ENCODE measurements around the gene RASGRP2.

The RASGRP2 gene

GRCh38 chr11:64755681-64756361, 11.9 kb upstream of the RASGRP2 start:
- DNase-seq = no peak

GRCh38 chr11:64754919-64755662, 11.1 kb upstream of the RASGRP2 start:
- no peak for DNase-seq

DNA sequence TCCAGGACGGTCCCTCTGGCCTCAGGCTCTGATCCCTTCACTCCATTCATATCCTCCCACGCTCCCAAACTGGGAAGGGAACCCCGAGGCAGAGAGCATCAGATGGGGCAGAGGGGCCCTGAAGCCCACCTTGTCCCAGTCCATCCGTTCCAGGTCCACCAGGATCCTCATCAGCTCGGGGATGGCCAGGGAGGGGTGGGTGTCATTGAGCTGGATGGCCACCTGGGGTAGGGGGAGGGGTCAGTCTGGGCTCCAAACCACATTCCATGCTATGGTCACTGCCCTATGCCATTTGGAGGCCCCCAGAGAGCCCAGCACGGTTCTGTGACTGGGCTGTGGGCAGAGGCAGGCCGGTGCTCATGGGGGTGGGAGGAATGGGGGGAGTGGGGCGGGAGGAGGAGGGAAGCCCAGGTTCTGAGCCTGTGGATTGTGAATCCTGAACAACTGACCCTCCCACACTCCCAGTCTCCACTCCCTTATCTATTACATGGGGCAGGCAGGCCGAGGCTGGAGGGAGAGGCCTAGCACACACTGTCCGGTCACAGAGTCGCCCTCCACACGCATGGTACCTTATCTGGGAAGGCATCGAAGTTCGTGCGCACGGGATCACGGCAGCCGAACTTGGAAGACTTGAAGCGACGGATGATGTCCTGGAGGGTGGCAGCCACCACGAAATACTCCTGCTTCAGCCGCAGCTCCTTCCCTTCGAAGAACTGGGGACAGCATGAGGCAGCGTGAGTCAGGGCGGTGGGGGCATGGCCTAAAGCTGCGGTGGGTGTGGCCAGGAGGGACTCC, 10.4 kb upstream of the RASGRP2 start:
- no peak for DNase-seq

DNA sequence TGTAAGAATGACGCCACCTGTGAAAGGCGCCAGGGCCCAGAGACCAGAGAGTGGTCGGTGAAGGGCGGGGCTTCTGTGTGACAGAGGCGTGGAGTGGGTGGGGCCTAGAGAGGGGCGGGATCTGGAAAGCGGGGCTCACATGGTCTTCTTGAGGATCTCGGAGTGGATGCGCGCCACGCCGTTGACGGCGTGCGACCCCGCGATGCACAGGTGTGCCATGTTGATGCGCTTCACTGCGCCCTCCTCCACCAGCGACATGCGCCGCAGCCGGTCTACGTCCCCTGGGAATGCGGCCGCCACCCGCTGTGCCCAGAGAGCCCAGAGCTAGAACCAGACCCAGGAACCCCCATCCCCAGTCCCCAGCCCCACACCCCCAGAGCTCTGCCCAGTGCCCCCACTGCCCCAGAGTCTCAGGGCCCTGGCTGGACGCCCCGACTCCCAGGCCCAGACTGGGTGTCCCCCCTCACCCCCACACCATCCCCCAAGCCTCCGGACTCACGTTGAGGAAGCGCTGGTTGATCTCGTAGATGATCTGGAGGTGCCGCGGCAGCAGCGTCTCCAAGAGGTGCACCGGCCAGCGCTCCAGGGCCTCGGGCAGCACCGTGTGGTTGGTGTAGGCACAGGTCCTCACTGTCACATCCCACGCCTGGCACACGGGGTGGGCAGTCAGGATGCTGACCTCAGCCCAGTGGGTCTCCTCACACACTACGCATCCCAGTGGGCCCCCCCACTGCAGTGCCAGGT, 9.6 kb upstream of the RASGRP2 start:
- DNase-seq = no peak

DNA sequence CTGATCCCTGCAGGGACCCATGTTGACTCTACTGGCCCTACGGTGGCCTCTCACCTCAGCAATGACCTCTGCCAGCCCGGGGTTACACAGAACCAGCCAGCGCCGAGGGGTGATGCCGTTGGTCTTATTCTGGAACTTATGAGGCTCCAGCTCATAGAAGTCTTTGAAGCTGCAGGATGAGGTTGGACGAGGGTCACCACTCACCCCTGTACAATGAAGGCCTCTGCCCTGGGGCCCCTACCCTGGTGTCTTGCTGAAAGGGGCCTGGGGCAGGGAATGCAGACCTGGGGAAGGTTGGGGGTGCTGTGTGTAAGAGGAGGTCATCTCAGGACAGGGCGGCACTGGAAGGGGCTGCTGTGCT, 9.1 kb upstream of the RASGRP2 start:
- no peak for DNase-seq

- DNase-seq = no peak
Observed at GRCh38 chr11:64752175-64752970, 8.4 kb upstream of the RASGRP2 start.

GRCh38 chr11:64751580-64751979, 7.6 kb upstream of the RASGRP2 start:
- no peak for DNase-seq

DNA sequence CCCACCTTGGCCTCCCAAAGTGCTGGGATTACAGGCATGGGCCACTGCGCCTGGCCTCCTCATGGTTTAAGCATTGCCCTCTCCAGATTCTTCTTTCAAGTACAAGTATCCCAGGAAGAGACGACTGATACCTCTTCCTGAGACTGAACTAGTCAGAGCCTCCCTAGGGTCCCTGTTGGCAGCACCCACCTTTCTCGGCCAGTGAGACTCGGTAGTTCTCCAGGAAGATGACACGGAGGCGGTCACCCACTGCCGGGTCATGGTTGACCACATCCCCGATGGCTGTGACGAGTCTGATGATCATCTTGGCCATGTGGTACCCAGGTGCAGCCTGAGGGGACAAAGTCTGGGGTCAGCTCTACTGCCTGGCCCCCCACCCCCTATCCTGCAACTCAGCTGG, 7.2 kb upstream of the RASGRP2 start:
- no peak for DNase-seq

- no peak for DNase-seq
Observed at GRCh38 chr11:64750361-64751054, 6.6 kb upstream of the RASGRP2 start.

- DNase-seq = no peak
Observed at GRCh38 chr11:64747961-64748665, 4.2 kb upstream of the RASGRP2 start.

DNA sequence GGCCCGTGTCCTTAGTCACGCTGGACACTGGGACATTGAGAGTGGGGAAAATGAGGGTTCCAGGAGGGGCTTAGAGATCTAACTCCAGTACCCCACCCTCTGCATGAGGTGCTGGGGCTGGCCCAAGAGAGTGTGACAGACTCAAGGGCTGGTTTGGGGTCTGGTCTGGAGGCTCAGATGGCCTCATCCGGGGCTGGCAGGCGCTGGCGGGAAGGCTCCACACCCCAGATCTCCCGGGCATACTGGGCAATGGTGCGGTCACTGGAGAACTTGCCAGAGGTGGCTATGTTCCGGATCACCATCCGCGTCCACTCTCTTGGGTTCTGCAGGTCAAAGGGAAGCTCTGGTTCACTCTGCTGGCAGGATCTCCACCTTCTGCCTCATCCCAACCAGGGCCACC, 2.5 kb upstream of the RASGRP2 start:
- DNase-seq = no peak

- no peak for DNase-seq
Observed at GRCh38 chr11:64745521-64746328, 1.8 kb upstream of the RASGRP2 start.

DNA sequence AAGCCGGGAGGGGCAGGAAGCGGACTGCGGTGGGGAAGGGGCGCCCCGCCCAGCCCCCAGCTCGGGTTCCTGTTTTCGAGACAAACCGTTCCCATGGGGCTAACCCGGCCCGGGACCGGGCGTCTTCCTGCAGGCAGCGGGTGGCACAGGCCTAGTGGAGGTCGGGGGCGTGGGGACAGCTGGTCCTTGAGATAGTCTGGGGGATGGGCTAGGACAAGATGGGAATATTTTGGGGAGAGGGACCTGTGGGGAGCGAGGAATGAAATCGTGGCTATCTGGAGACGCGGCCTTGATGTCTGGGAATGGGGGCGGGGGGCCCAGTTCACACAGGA, 1.2 kb upstream of the RASGRP2 start:
- DNase-seq = no peak

- no peak for DNase-seq
Observed at GRCh38 chr11:64744544-64745188, 724 bp upstream of the RASGRP2 start.

DNA sequence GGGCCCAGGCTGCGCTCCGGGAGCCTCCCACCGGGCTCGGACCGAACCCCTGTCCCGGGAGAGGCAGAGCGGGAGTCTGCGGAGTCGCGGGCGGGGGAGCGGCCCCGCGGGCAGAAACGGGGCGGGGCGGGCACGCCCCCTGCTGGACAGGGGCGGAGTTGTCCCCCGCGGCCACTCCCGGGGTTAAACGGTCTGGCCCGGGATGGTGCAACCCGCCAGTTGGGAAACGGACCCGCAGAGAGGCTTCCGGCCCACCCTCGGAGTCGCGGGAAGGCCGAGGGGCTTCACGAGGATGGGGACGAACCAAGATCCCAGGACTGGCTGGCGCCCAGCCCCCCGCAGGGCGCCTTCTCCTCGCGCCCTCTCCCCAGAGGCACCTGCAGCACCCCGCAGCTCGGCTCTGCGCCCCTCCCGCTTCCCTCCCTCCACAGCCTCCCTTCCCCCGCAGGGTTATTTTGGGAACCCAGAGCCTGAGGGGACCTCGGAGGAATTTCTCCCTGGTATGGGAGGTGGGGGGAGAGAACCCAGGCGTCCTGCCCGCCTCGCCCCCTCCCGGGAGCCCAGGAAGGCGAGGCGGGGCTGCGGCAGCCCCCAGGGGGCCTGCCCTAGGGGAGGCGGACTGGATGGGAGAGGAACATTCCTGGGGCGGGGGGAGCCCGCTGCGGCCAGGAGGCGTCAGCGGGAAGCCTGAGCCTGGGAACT, 902 bp downstream of the RASGRP2 start:
- DNase-seq = peak in 1 of 2 experiments; percentile 15

DNA sequence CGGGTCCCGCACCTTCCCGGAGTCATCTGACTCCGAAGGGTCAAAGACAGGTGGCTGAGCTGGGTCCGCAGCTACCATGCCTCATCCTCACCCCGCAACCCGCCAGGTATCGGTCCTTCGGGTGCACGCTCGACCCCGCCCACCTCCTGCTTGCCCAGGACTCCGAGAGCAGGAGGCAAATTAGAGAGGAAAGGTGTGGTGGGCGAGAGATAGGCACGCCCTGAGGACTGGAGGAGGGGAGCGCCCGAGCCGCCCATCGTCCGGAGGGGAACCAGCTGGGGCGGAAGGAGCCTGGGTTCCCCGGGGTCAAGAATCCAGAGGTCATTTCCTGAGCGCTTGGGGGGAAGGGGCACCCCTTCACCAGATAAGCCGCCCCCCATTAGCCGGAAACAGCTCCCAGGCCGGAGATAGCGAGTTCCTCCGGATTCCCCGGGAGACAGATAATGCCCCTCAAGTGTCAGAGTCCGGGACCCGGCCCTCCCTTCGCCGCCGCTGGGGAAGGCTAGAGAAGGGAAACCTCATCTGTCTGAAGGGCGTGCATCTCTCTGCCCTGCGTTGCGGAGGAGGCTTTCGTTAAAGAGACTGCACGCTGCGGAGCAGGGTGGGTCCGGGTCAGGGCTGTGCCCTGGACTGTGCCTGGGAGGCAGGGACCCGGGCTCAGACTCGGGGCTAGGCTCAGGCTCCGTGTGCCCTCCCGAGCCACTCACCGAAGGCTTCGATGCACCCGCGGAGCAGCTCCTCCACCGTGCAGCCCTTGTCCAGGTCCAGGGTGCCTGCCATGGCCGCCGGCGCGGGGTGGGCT, 1.7 kb downstream of the RASGRP2 start:
- DNase-seq = no peak

GRCh38 chr11:64741375-64742086, 2.4 kb downstream of the RASGRP2 start:
- no peak for DNase-seq

DNA sequence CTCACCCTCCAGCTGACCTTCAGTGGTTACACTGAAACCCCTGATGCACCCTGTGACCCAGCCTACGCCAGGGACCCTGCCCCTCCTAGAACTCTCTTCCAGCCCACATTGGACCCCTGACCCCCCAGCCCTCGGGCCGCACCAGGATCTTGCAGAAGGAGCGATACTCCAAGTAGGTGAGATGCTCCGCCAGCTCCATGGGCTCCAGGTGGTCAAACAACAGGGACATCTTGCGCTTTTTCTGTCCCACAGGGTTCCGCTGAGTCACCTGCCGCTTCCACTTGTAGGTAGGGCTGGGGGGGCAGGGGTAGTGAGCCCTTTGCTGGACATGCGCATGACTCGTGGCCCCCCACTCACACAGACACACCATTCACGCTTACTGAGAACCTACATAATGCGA, 4.1 kb downstream of the RASGRP2 start:
- DNase-seq = no peak
